GM18499 (cell line): ENCODE measurements around the gene ANKMY2.
"Not testable (repeated sequence)": the region's sequence is repeated elsewhere in the genome, so short reads cannot be mapped to it uniquely, and the experiment has no call there.

ENCODE experiments used
- ATAC-seq: cut with Tn5 transposase; IDR thresholded peaks from one replicate; pipeline ENCODE4 v1.9.1; 2021; ENCODE audit warnings: moderate number of reproducible peaks; ENCODE audit not compliant: insufficient read depth, unreplicated experiment

The ANKMY2 gene

GRCh38 chr7:16660702-16661464 is 15.3 kb upstream of the ANKMY2 start:
- no peak for ATAC-seq

GRCh38 chr7:16659854-16660497 is 14.4 kb upstream of the ANKMY2 start:
- ATAC-seq = not testable (repeated sequence)

- no peak for ATAC-seq
These were observed 12.2 kb upstream of the ANKMY2 start for GRCh38 chr7:16657656-16658279.

- ATAC-seq = no peak
These were observed 10.6 kb upstream of the ANKMY2 start for GRCh38 chr7:16656141-16656540.

- ATAC-seq = no peak
These were observed 9.8 kb upstream of the ANKMY2 start for GRCh38 chr7:16655394-16655793.

GRCh38 chr7:16652888-16653287 is 7.3 kb upstream of the ANKMY2 start:
- ATAC-seq = no peak

- ATAC-seq = no peak
These were observed 6.7 kb upstream of the ANKMY2 start for GRCh38 chr7:16652240-16652583.

- ATAC-seq = no peak
These were observed 6.1 kb upstream of the ANKMY2 start for GRCh38 chr7:16651396-16652239.

- ATAC-seq = no peak
These were observed 4.7 kb upstream of the ANKMY2 start for GRCh38 chr7:16650266-16650665.

- no peak for ATAC-seq
These were observed 3.6 kb upstream of the ANKMY2 start for GRCh38 chr7:16649196-16649595.

- ATAC-seq = no peak
These were observed 3.0 kb upstream of the ANKMY2 start for GRCh38 chr7:16648551-16648950.

GRCh38 chr7:16647435-16647960 is 1.9 kb upstream of the ANKMY2 start:
- no peak for ATAC-seq

- ATAC-seq = no peak
These were observed 1.0 kb upstream of the ANKMY2 start for GRCh38 chr7:16646472-16647072.

GRCh38 chr7:16644636-16645592 is 640 bp downstream of the ANKMY2 start:
- ATAC-seq = no peak

GRCh38 chr7:16644157-16644556 is 1.4 kb downstream of the ANKMY2 start:
- no peak for ATAC-seq

- no peak for ATAC-seq
These were observed 7.0 kb downstream of the ANKMY2 start for GRCh38 chr7:16638282-16639280.

GRCh38 chr7:16637379-16637778 is 8.2 kb downstream of the ANKMY2 start:
- no peak for ATAC-seq
